Keratinocyte (primary cell): ENCODE measurements around the gene SLC8A1. TPM values are rescaled to one million over a fixed set of nuclear protein-coding genes. Genes with fewer than 3 reads are reported as not detected.

Experiments
- DNase-seq: peaks from one replicate; pipeline ENCODE4 v3.0.0-alpha.2; 2011; ENCODE audit warnings: low read depth, missing footprints, low spot score
- FAIRE-seq: peaks from 2 replicates; lab custom pipeline; 2011; peaks lifted over from hg19 to GRCh38; lab: Jason Lieb, UNC
- H2AFZ ChIP-seq: 2 replicates; pipeline ENCODE4 v1.6.0; 2012; ENCODE audit warnings: low read length, control low read depth, inconsistent platforms; ENCODE audit not compliant: control insufficient read depth
- H3K27ac ChIP-seq: 2 replicates; pipeline ENCODE4 v1.5.1; 2011; ENCODE audit warnings: low read length; ENCODE audit not compliant: control insufficient read depth, insufficient read depth
- H3K27me3 ChIP-seq: 3 replicates; pipeline ENCODE4 v1.6.0; 2011; ENCODE audit warnings: low read length; ENCODE audit not compliant: control insufficient read depth, insufficient read depth; ENCODE audit errors: extremely low read depth
- H3K36me3 ChIP-seq, 2 experiments: 2 replicates in 1 of 2; 3 replicates in 1 of 2; pipeline ENCODE4 v1.5.1; 2011; ENCODE audit warnings: low read length in 2 of 2, mild to moderate bottlenecking in 1 of 2; ENCODE audit not compliant: control insufficient read depth in 2 of 2, insufficient read depth in 2 of 2; ENCODE audit errors: extremely low read depth in 1 of 2
- H3K4me1 ChIP-seq: 3 replicates; pipeline ENCODE4 v1.5.1; 2011; ENCODE audit warnings: low read length; ENCODE audit not compliant: control insufficient read depth, insufficient read depth; ENCODE audit errors: extremely low read depth
- H3K4me2 ChIP-seq: 3 replicates; pipeline ENCODE4 v1.6.0; 2011; ENCODE audit warnings: low read depth, low read length; ENCODE audit not compliant: control insufficient read depth, insufficient read depth; ENCODE audit errors: extremely low read depth
- H3K4me3 ChIP-seq, 3 experiments: fragments of 200-600 bp in 1 of 3; sonication (generic) in 1 of 3; 2 replicates in 2 of 3; 3 replicates in 1 of 3; pipeline ENCODE4 v1.5.1; 2011 to 2016; ENCODE audit warnings: low read length in 3 of 3, mild to moderate bottlenecking in 3 of 3, control low read depth in 2 of 3, inconsistent platforms in 1 of 3, low read depth in 1 of 3, mixed read lengths in 1 of 3, mixed run types in 1 of 3, moderate library complexity in 1 of 3; ENCODE audit not compliant: control insufficient read depth in 2 of 3, insufficient read depth in 2 of 3; ENCODE audit errors: extremely low read depth in 1 of 3
- H3K79me2 ChIP-seq: 2 replicates; pipeline ENCODE4 v1.6.0; 2012; ENCODE audit warnings: low read length; ENCODE audit not compliant: control insufficient read depth, insufficient read depth
- H3K9ac ChIP-seq: 3 replicates; pipeline ENCODE4 v1.6.0; 2011; ENCODE audit warnings: low read length; ENCODE audit not compliant: control insufficient read depth, insufficient read depth; ENCODE audit errors: extremely low read depth
- H3K9me1 ChIP-seq: 3 replicates; pipeline ENCODE4 v1.6.0; 2011; ENCODE audit warnings: low read length; ENCODE audit not compliant: control insufficient read depth, insufficient read depth; ENCODE audit errors: extremely low read depth
- H3K9me3 ChIP-seq: 2 replicates; pipeline ENCODE4 v1.5.1; 2012; ENCODE audit warnings: low read depth, low read length; ENCODE audit not compliant: control insufficient read depth
- H4K20me1 ChIP-seq: 3 replicates; pipeline ENCODE4 v1.6.0; 2011; ENCODE audit warnings: low read length; ENCODE audit not compliant: control insufficient read depth, insufficient read depth; ENCODE audit errors: extremely low read depth
- CTCF ChIP-seq, 3 experiments: IDR thresholded peaks in 1 of 3; conservative IDR thresholded peaks in 1 of 3; optimal IDR thresholded peaks in 1 of 3; 2 replicates in 2 of 3; 3 replicates in 1 of 3; pipeline versions ENCODE3 to v1.5.1; 2011; ENCODE audit warnings: low read length in 3 of 3, mild to moderate bottlenecking in 3 of 3, moderate library complexity in 2 of 3, control low read depth in 1 of 3, inconsistent platforms in 1 of 3; ENCODE audit not compliant: insufficient read depth in 2 of 3; ENCODE audit errors: extremely low read depth in 1 of 3
- EZH2 ChIP-seq: IDR thresholded peaks from one replicate; pipeline ENCODE4 v1.6.1; 2012; ENCODE audit warnings: inconsistent platforms, mild to moderate bottlenecking, low read length, moderate library complexity
- dilution Hi-C: fragments of 300-500 bp; cut with MboI; formaldehyde crosslinking; loops from one replicate; pipeline ENCODE4 v1.7.0; 2020; ENCODE audit warnings: low sequenced_read_pairs; ENCODE audit not compliant: extremely low pct_ligation_motif_present
- polyA plus RNA-seq, 5 experiments: library from polyadenylated mRNA; depleted of rRNA in 3 of 5; stranded (reverse) in 3 of 5; stranded (forward) in 1 of 5; unstranded in 1 of 5; fragments of >200 nt; gene quantifications; 1 replicate in 1 of 5; 2 replicates in 3 of 5; 3 replicates in 1 of 5; pipeline versions ENCODE4 v1.2.1 to v1.2.3, GENCODE V29; 2011 to 2012; ENCODE audit warnings: missing spikeins in 2 of 5, low read depth in 1 of 5, low replicate concordance in 1 of 5

The SLC8A1 gene
- polyA plus RNA-seq, 1 donor (not counting 4 experiments of a cell fraction or from before 2014, with no cell fraction given) = 2.7 TPM

- Histone ChIP-seq H3K27me3 (no peaks in the 10 kb centered on the region), H3K9me3 (no peaks in the 10 kb centered on the region), H3K9ac (no peak overlapping the region), H3K27ac (no peak overlapping the region), H3K4me3 (no peak overlapping the region), H3K9me1 (no peaks in the 10 kb centered on the region), H3K4me2 (no peak overlapping the region), H2AFZ (no peak overlapping the region), H4K20me1 (no peaks in the 10 kb centered on the region), H3K4me1 (no peaks in the 10 kb centered on the region), H3K36me3 (no peaks in the 10 kb centered on the region), H3K79me2 (no peaks in the 10 kb centered on the region)
- TF ChIP-seq CTCF (optimal IDR thresholded peaks at IDR 0.05 in 1 of 3, IDR thresholded peaks at IDR 0.05 in 1 of 3, conservative IDR thresholded peaks at IDR 0.05 in 1 of 3; ENCODE audit: extremely low read depth in 1 of 3, insufficient read depth in 2 of 3, low read length in 3 of 3) = no peak
- DNase-seq = no peak
- no peak for FAIRE-seq
- dilution Hi-C loops = no loop called here
These were observed 11.2 kb upstream of the SLC8A1 start for GRCh38 chr2:40463112-40463511.

- Histone ChIP-seq H3K9me1 (no peaks in the 10 kb centered on the region), H3K27me3 (no peaks in the 10 kb centered on the region), H3K4me3 (no peak overlapping the region), H3K4me1 (no peaks in the 10 kb centered on the region), H3K27ac (no peak overlapping the region), H2AFZ (no peak overlapping the region), H3K79me2 (no peaks in the 10 kb centered on the region), H3K9me3 (no peaks in the 10 kb centered on the region), H4K20me1 (no peaks in the 10 kb centered on the region), H3K36me3 (no peaks in the 10 kb centered on the region), H3K4me2 (no peak overlapping the region), H3K9ac (no peak overlapping the region)
- FAIRE-seq (no peak), DNase-seq (no peak)
- TF ChIP-seq EZH2 (no peak), CTCF (optimal IDR thresholded peaks at IDR 0.05 in 1 of 3, IDR thresholded peaks at IDR 0.05 in 1 of 3, conservative IDR thresholded peaks at IDR 0.05 in 1 of 3; ENCODE audit: extremely low read depth in 1 of 3, insufficient read depth in 2 of 3, low read length in 3 of 3) (no peak)
- dilution Hi-C loops = no loop called here
These were observed 6.4 kb upstream of the SLC8A1 start for GRCh38 chr2:40458271-40458794.
